Measurements from ENCODE around the gene PCSK2. TPM values are rescaled to one million over a fixed set of nuclear protein-coding genes. Genes with fewer than 3 reads are reported as not detected.

Gene PCSK2
- polyA plus RNA-seq, 1 experiment = not detected

GRCh38 chr20:17448071-17448470, 221.2 kb downstream of the PCSK2 start:
- no peak overlapping the region for H3K27ac ChIP-seq (ENCODE audit: low read depth, low read length)
- TF ChIP-seq CTCF (IDR thresholded peaks at IDR 0.05; ENCODE audit: low read depth, low read length) = no peak
- H3K27me3 ChIP-seq (ENCODE audit: control insufficient read depth, insufficient read depth, low read length) = peaks cover 7% of the 10 kb centered on the region
- no peak for DNase-seq (ENCODE audit: low read depth, low spot score)
- no peaks in the 10 kb centered on the region for H3K9me3 ChIP-seq (ENCODE audit: control insufficient read depth, insufficient read depth, low read length)
- H3K4me3 ChIP-seq (ENCODE audit: low read depth, low read length) = no peak overlapping the region
- CTCF ChIA-PET = no interaction called here
- POLR2A ChIA-PET = no interaction called here

- ChIA-PET POLR2A (no interaction called here), CTCF (no interaction called here)
- H3K27ac ChIP-seq (ENCODE audit: low read depth, low read length) = no peak overlapping the region
- TF ChIP-seq CTCF (IDR thresholded peaks at IDR 0.05; ENCODE audit: low read depth, low read length) = no peak
- no peak overlapping the region for H3K4me3 ChIP-seq (ENCODE audit: low read depth, low read length)
- H3K9me3 ChIP-seq (ENCODE audit: control insufficient read depth, insufficient read depth, low read length) = no peaks in the 10 kb centered on the region; the same call in 1 of the 2 replicates
- no peak for DNase-seq (ENCODE audit: low read depth, low spot score)
- H3K27me3 ChIP-seq (ENCODE audit: control insufficient read depth, insufficient read depth, low read length) = peaks cover 13% of the 10 kb centered on the region
Observed at GRCh38 chr20:17449031-17449430, 222.2 kb downstream of the PCSK2 start.

- peaks cover 6% of the 10 kb centered on the region for H3K27me3 ChIP-seq (ENCODE audit: control insufficient read depth, insufficient read depth, low read length)
- H3K27ac ChIP-seq (ENCODE audit: low read depth, low read length) = no peak overlapping the region
- no peak for DNase-seq (ENCODE audit: low read depth, low spot score)
- no peak for TF ChIP-seq CTCF (IDR thresholded peaks at IDR 0.05; ENCODE audit: low read depth, low read length)
- H3K4me3 ChIP-seq (ENCODE audit: low read depth, low read length) = no peak overlapping the region
- H3K9me3 ChIP-seq (ENCODE audit: control insufficient read depth, insufficient read depth, low read length) = no peaks in the 10 kb centered on the region; the same call in 1 of the 2 replicates
- ChIA-PET POLR2A (interaction anchor here (0.6 kb wide), 1 partner anchor 16 kb away, joined by 3 read pairs; no protein-coding TSS in a partner anchor), CTCF (interaction anchor here (1.1 kb wide), 1 partner anchor 651 kb away, joined by 3 read pairs; no protein-coding TSS in a partner anchor)
Observed at GRCh38 chr20:17452441-17452840, 225.6 kb downstream of the PCSK2 start.

- ChIA-PET CTCF (interaction anchor here (0.8 to 1.1 kb wide), 2 partner anchors 632 to 652 kb away, joined by 3 to 7 read pairs; no protein-coding TSS in a partner anchor), POLR2A (no interaction called here)
- Histone ChIP-seq H3K4me3 (ENCODE audit: low read depth, low read length) (no peak overlapping the region), H3K27me3 (ENCODE audit: control insufficient read depth, insufficient read depth, low read length) (peaks cover 6% of the 10 kb centered on the region), H3K9me3 (ENCODE audit: control insufficient read depth, insufficient read depth, low read length) (no peaks in the 10 kb centered on the region; the same call in 1 of the 2 replicates), H3K27ac (ENCODE audit: low read depth, low read length) (no peak overlapping the region)
- no peak for TF ChIP-seq CTCF (IDR thresholded peaks at IDR 0.05; ENCODE audit: low read depth, low read length)
- DNase-seq (ENCODE audit: low read depth, low spot score) = no peak
Observed at GRCh38 chr20:17453592-17453991, 226.8 kb downstream of the PCSK2 start.

GRCh38 chr20:17456279-17456678, 229.4 kb downstream of the PCSK2 start:
- TF ChIP-seq CTCF (IDR thresholded peaks at IDR 0.05; ENCODE audit: low read depth, low read length) = no peak
- POLR2A ChIA-PET = no interaction called here
- CTCF ChIA-PET = no interaction called here
- Histone ChIP-seq H3K4me3 (ENCODE audit: low read depth, low read length) (no peak overlapping the region), H3K27ac (ENCODE audit: low read depth, low read length) (no peak overlapping the region), H3K9me3 (ENCODE audit: control insufficient read depth, insufficient read depth, low read length) (no peaks in the 10 kb centered on the region; the same call in 1 of the 2 replicates), H3K27me3 (ENCODE audit: control insufficient read depth, insufficient read depth, low read length) (peaks cover 6% of the 10 kb centered on the region)
- DNase-seq (ENCODE audit: low read depth, low spot score) = no peak
